ENCODE data around the gene BCL2L13.

GRCh38 chr22:17597217-17597616 lies 41.3 kb upstream of the BCL2L13 start:
- TF ChIP-seq CTCF (IDR thresholded peaks at IDR 0.05): no peak
- TF ChIP-seq POLR2A (IDR thresholded peaks at IDR 0.05): no peak

All from uterus (tissue), 2 donors.